HG03457 (cell line): ENCODE data around the gene GAL3ST1.
"Not testable (repeated sequence)": the region's sequence is repeated elsewhere in the genome, so short reads cannot be mapped to it uniquely, and the experiment has no call there.

ENCODE experiments used
- ATAC-seq: cut with Tn5 transposase; IDR thresholded peaks from one replicate; pipeline ENCODE4 v1.9.1; 2021; ENCODE audit warnings: moderate number of reproducible peaks; ENCODE audit not compliant: unreplicated experiment

Gene GAL3ST1

GRCh38 chr22:30565341-30565740, 9.1 kb downstream of the GAL3ST1 start:
- ATAC-seq = no peak

GRCh38 chr22:30564761-30565119, 9.7 kb downstream of the GAL3ST1 start:
- ATAC-seq = no peak

- ATAC-seq = no peak
Measured at GRCh38 chr22:30564045-30564760, 10.3 kb downstream of the GAL3ST1 start.

- ATAC-seq = no peak
Measured at GRCh38 chr22:30562366-30562765, 12.1 kb downstream of the GAL3ST1 start.

- no peak for ATAC-seq
Measured at GRCh38 chr22:30561402-30562189, 12.9 kb downstream of the GAL3ST1 start.

- ATAC-seq = not testable (repeated sequence)
Measured at GRCh38 chr22:30560643-30561202, 13.7 kb downstream of the GAL3ST1 start.

- ATAC-seq = no peak
Measured at GRCh38 chr22:30559889-30560288, 14.6 kb downstream of the GAL3ST1 start.

GRCh38 chr22:30557243-30557642, 17.2 kb downstream of the GAL3ST1 start:
- no peak for ATAC-seq

- ATAC-seq = no peak
Measured at GRCh38 chr22:30556388-30556787, 18.1 kb downstream of the GAL3ST1 start.

GRCh38 chr22:30555282-30556210, 18.9 kb downstream of the GAL3ST1 start:
- no peak for ATAC-seq

GRCh38 chr22:30553971-30554370, 20.5 kb downstream of the GAL3ST1 start:
- no peak for ATAC-seq

- no peak for ATAC-seq
Measured at GRCh38 chr22:30552719-30553118, 21.7 kb downstream of the GAL3ST1 start.

GRCh38 chr22:30551813-30552212, 22.7 kb downstream of the GAL3ST1 start:
- ATAC-seq = not testable (repeated sequence)

GRCh38 chr22:30547188-30547587, 27.3 kb downstream of the GAL3ST1 start:
- ATAC-seq = no peak

GRCh38 chr22:30546616-30547015, 27.8 kb downstream of the GAL3ST1 start, which contains the start of gene SEC14L6:
TSS of gene SEC14L6 (minus strand) at chr22:30546741. CDS start at chr22:30546682, 59 bp downstream.
- no peak for ATAC-seq

- ATAC-seq = no peak
Measured at GRCh38 chr22:30542811-30543188, 31.7 kb downstream of the GAL3ST1 start.

GRCh38 chr22:30541961-30542810, 32.3 kb downstream of the GAL3ST1 start:
- no peak for ATAC-seq

- ATAC-seq = not testable (repeated sequence)
Measured at GRCh38 chr22:30541511-30541910, 33.0 kb downstream of the GAL3ST1 start.

GRCh38 chr22:30539368-30539767, 35.1 kb downstream of the GAL3ST1 start:
- ATAC-seq = no peak

GRCh38 chr22:30538280-30538679, 36.2 kb downstream of the GAL3ST1 start:
- ATAC-seq = no peak
